Measurements from ENCODE around the gene TLN1.

Gene TLN1

DNA sequence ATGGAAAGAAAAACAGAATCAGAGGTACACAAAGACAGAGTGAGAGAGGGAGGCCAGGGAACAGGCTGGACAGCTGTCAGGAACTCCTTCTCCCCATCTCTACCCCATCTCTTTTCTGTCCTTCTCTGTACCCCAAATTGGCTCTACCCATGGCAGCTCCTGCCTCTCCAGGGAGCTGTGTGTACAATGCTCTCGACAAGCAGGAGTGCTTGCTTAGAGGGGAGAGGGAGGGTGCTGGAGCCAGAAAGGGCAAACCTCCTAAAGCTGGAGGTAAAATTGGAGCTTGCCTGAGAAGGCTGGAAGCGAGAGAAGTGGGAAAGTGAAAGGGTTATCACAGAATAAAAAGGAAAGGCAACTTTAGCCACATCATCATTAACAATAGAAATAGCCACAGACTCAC is 48.7 kb downstream of the TLN1 start:
- no peak for ATAC-seq

DNA sequence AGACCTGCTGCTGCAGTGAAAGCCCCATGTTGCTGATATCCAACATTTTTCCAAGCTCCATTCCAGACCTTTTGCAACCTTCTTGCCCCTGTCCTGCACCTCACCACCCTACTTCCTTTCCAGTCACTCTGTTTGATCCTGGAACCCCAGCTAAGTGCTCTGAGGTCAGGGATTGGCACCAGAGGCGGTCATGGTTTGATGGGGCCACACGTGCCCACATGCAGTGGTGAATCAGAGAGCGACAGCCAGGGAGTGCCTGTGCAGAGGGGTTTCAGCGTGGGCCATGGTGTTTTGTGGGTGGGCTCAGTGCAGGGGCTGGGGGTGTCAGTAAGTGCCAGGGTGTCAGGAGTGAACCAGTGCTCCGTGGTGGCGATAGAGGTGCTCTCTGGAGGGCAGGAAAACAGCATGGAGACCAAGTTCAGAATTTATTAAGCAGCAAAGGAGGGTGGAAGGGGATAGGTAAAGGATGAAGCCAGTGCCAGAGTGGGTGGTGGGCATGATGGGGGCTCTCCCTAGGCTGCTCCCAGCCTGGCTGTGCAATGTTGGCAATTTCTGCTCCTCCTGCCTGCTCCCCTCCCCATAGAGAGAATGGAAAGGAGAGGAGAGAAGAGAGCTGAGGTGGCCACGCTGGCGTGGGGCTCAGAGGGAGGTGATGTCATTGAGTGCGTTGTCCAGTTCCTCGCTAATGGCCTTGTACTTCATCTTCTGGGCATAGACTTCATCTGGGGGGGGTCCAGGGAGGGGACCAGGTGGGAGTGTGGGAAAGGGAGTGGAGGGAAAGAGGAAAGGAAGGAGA is 49.3 kb downstream of the TLN1 start:
- no peak for ATAC-seq

DNA sequence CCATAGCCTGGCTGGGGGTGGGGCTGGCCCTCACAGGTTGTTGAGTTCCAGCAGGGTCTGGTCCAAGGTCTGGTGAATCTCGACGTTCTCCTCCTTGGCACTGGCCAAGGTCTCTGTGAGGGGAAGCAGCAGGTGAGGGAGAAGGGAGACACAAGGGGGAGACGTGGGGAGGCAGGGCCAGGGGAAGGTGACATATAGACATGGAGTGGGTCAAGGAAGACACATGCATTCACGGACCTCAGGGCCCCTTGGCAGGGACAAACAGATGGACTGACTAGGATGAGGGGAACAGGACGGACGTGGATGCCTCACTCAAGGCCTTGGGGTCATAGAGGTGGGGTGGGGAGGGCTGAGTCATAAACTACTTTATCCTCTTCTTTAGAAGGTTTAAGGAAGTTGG is 49.9 kb downstream of the TLN1 start:
- no peak for ATAC-seq

DNA sequence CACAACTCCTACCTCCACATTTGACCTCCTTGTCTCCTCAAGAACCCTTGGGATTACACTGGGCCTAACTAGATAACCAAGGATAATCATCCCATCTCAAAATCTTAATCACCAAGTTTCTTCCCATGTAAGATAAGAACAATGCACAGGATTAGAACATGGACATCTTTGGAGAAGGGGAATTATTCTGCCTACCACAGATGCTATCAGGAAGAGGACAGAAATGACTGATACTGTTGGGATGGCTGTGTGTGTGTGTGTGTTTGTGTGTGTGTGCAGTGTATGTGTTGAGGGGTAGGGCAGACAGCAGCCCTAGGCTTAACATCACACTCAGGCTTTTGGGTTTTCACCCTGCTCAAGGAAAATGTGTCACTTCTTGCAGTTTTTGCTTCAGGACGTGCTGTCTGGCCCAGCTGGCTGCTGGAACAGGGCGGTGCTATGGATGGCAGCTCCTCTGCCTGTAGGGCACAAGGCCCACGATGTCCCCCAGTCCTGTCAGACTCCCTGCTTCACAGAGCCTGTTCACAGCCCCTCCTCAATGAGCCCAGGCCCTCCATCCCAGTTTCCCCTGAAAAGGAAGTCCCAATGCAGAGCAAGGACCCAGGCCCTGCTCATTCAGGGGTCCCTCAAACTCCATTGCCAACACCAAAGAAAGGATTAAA is 50.5 kb downstream of the TLN1 start:
- ATAC-seq, result no peak

DNA sequence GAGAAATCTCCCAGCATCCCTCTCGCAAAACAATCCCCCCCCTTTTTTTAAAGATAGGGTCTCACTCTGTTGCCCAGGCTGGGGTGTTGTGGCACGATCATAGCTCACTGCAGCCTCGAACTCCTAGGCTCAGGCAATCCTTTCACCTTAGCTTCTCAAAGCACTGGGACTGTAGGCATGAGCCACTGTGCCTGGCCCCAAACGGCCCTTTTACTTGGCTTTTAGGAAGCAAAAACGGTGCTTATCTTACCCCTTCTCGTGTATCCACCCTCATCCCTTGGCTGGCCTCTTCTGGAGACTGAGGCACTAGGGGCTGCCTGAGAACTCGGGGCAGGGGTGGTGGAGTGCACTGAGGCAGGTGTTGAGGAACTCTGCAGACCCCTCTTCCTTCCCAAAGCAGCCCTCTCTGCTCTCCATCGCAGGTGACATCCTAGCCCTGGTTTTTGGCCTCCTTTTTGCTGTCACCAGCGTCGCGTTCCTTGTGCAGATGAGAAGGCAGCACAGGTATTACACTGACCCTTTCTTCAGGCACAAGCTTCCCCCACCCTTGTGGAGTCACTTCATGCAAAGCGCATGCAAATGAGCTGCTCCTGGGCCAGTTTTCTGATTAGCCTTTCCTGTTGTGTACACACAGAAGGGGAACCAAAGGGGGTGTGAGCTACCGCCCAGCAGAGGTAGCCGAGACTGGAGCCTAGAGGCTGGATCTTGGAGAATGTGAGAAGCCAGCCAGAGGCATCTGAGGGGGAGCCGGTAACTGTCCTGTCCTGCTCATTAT is 51.5 kb downstream of the TLN1 start:
- no peak for ATAC-seq

DNA sequence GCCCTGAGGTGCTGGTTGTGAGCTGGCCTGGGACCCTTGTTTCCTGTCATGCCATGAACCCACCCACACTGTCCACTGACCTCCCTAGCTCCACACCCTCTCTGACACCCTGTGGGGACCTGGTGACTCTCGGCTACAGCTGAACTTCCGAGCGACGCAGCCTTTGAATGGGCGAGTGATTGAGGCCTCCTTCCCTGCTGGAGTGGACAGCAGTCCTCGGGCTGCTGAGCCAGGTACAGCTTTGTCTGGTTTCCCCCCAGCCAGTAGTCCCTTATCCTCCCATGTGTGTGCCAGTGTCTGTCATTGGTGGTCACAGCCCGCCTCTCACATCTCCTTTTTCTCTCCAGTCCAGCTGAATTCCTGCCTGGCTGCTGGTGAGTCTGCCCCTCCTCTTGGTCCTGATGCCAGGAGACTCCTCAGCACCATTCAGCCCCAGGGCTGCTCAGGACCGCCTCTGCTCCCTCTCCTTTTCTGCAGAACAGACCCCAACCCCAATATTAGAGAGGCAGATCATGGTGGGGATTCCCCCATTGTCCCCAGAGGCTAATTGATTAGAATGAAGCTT is 52.1 kb downstream of the TLN1 start:
- no peak for ATAC-seq

DNA sequence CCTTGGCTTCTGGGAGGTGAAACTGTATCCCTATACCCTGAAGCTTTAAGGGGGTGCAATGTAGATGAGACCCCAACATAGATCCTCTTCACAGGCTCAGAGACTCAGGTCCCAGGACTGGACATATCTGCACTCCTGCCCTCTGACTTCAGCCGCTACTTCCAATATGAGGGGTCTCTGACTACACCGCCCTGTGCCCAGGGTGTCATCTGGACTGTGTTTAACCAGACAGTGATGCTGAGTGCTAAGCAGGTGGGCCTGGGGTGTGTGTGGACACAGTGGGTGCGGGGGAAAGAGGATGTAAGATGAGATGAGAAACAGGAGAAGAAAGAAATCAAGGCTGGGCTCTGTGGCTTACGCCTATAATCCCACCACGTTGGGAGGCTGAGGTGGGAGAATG is 52.9 kb downstream of the TLN1 start:
- ATAC-seq, result no peak

DNA sequence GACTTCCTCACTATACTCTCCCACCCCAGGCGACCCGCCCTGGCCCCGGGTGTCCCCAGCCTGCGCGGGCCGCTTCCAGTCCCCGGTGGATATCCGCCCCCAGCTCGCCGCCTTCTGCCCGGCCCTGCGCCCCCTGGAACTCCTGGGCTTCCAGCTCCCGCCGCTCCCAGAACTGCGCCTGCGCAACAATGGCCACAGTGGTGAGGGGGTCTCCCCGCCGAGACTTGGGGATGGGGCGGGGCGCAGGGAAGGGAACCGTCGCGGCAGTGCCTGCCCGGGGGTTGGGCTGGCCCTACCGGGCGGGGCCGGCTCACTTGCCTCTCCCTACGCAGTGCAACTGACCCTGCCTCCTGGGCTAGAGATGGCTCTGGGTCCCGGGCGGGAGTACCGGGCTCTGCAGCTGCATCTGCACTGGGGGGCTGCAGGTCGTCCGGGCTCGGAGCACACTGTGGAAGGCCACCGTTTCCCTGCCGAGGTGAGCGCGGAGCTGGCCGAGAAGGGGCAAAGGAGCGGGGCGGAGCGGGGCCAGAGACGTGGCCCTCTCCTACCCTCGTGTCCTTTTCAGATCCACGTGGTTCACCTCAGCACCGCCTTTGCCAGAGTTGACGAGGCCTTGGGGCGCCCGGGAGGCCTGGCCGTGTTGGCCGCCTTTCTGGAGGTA is 56.1 kb downstream of the TLN1 start:
- peak in 1 of 2 donors; percentile 62 for ATAC-seq

DNA sequence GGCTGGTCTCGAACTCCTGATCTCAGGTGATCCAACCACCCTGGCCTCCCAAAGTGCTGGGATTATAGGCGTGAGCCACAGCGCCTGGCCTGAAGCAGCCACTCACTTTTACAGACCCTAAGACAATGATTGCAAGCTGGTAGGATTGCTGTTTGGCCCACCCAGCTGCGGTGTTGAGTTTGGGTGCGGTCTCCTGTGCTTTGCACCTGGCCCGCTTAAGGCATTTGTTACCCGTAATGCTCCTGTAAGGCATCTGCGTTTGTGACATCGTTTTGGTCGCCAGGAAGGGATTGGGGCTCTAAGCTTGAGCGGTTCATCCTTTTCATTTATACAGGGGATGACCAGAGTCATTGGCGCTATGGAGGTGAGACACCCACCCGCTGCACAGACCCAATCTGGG is 56.8 kb downstream of the TLN1 start:
- ATAC-seq, result peak in 1 of 2 donors; percentile 20

DNA sequence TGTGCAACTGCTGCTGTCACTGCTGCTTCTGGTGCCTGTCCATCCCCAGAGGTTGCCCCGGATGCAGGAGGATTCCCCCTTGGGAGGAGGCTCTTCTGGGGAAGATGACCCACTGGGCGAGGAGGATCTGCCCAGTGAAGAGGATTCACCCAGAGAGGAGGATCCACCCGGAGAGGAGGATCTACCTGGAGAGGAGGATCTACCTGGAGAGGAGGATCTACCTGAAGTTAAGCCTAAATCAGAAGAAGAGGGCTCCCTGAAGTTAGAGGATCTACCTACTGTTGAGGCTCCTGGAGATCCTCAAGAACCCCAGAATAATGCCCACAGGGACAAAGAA is 58.0 kb downstream of the TLN1 start:
- ATAC-seq, result no peak

DNA sequence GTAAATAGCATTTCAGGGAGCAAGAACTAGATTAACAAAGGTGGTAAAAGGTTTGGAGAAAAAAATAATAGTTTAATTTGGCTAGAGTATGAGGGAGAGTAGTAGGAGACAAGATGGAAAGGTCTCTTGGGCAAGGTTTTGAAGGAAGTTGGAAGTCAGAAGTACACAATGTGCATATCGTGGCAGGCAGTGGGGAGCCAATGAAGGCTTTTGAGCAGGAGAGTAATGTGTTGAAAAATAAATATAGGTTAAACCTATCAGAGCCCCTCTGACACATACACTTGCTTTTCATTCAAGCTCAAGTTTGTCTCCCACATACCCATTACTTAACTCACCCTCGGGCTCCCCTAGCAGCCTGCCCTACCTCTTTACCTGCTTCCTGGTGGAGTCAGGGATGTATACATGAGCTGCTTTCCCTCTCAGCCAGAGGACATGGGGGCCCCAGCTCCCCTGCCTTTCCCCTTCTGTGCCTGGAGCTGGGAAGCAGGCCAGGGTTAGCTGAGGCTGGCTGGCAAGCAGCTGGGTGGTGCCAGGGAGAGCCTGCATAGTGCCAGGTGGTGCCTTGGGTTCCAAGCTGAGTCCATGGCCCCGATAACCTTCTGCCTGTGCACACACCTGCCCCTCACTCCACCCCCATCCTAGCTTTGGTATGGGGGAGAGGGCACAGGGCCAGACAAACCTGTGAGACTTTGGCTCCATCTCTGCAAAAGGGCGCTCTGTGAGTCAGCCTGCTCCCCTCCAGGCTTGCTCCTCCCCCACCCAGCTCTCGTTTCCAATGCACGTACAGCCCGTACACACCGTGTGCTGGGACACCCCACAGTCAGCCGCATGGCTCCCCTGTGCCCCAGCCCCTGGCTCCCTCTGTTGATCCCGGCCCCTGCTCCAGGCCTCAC is 58.6 kb downstream of the TLN1 start, which contains the start of gene CA9:
Gene CA9 (plus strand): TSS at position 797 of the 893 bp plus-strand sequence. CDS start 32 bp downstream, at position 829.
- no peak for ATAC-seq

DNA sequence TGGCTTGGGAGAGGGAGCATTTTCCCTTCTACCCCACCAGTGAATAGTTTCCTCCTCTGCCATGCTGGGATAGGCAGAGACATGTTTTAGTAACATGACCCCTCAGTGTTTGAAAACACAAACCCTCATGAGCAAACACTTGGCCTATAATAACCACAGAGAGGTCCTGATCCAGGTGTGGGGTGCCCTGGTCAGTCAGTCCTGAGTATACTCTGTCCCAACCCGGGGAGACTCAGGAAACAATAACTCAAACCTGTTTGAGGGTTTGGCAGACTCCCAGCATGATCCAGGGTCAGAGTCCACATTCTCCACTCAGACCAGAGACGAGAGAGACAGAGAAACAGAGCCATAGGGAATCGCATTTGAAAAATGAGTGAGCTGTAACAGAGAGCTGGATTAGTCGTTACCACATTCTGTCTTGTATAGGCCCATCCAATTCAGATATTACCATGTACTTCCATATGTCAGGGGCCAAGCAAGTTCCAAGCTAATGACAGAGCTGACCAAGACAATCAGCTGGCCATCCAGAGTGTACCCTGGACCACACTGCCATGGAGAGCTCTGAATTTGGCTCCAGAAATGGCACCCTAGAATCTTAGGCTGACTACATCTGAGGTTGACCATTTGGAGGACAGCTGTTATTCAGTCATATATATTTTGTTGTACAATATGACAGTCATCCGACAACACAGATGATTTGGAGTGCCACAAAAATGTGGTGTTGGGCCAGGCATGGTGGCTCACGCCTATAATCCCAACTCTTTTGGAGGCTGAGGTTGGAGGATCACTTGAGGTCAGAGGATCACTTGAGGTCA is 62.5 kb downstream of the TLN1 start:
- ATAC-seq, result no peak

DNA sequence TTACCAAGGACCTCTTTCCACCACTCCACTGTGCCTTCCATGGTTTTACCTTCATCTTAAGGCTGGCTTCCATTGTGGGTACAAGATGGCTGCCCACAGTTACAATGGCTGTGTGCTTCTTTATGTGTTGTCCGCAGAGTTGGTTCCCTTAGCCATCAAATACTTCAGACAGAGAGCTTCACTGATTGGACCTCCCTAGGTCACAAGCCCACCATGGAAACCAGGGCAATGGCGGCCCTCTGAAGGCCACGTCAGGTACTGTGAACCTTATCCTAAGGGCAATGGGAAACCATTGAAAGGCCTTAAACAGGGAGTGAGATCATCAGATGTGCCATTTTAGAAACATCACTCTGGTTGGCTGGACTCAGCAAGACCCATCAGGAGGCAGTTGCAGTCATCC is 64.1 kb downstream of the TLN1 start:
- ATAC-seq, result no peak

DNA sequence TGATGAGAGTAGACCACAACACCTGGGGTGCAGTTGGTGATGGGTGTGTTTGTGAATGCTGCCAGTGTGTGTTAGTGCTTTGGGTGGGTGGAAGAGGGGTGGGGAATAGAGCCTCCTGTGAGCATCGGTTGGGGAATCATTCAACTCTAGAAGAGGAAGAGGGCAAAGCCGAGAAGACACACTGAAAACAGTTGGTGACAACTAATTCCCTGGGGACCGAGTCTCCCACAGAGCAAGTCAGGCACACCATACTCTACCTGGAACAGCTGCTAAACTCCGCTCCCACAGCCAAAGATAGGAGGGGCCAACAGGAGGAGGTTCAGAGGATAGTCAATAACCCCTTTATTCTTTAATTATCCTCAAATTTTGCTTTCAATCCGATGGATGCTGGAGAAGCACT is 65.4 kb downstream of the TLN1 start:
- no peak for ATAC-seq

DNA sequence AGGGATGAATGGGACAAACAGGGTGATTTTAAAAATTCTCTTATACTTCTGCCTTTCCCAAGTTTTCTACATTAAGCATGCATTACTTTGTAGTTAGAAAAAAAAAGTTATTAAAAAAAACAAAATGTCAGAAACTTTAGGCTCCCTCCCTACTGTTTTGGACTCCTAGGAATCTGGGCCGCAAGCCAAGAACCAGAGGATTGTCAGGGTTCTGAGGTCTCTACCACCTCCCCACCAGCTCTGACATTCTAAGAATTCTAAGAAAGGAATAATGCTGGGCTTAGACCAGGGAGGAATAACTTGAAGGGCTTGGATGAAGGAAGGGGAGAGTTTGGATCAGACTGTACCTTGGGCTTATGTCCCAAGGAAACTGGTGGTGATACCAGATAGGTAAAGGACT is 66.0 kb downstream of the TLN1 start:
- ATAC-seq, result no peak

DNA sequence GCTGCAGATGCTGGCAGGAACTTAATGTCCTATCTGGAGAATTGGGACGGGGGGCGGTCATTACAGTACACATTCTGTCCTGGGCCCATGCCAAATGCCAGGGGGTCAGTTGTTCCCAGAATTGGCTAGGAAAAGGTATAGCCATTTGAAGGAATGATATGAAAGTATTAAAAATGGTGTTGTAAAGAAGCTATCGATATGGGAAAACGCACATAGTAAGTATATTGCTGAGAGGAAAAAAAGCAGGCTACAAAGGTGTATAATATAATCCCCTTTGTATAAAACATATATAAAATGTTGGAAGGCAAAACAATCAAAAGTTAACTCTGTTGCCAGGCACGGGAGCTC is 66.5 kb downstream of the TLN1 start:
- ATAC-seq, result no peak

DNA sequence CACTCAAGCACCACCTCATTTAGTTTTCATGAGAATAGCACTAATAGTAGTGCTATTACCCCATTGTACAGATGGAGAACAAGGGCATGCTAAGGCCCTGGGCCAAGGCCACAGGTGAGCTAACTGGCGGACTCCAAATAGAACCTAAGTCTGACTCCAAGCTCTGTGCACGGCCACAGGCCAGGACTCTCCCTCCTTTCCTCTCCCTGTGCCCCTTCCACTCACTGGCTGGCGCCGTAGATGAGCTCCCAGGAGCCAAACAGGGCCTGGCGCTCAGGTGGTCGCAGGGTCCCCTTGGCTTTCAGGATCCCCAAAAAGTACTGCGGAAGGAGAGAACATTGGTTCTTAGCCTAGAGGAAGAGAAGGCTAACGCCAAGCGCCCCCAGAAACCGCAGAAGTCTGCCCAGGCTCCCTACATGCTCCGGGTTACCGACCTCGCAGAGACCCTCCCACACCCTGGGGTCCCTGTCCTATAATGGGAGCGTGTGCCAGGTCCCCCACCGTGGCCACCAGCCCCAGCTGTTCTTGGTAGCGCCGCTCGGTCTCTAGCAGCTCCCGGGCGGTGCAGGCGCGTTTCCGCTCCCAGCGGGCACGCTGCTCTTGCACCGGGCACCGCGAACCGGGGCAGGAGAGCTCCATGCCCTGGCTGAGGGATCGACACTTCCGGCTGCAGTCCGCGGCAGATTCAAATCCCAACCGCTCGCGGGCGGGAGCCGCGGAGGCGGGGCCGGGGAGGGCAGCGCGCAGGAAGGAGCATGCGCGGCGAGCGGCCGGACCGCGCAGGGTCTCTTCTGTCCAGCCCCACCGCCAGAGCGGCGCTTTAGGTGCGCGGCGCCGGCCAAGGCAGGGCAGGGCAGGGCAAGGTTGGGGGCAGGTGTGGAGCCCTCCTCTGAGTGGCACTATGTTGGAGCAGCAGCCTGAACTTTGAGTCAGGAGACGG is 67.2 kb downstream of the TLN1 start, which contains the start of gene ARHGEF39:
Gene ARHGEF39 (minus strand): TSS at position 665 of the 940 bp plus-strand sequence. CDS start 26 bp downstream, at position 639.
- ATAC-seq, result peak; percentile 86 to 89

DNA sequence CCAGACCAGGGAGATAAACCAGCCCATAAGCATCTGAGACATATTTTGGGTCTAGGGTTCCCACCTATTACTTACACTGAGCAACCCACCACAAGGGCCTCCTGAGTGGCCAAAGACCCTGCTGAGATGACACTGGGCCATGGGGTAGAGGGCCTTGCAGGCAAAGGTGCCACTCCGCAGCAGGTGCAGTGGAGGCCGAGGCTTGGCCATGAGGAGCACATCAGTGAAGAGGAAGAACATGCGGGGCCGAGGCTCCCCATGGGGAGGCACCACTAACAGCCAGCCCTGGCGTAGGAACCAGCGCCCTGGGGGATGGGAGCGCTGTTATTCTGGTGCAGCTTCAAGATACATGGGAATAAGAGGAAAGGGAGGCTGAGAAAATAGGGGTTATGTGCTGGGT is 69.6 kb downstream of the TLN1 start:
- ATAC-seq, result no peak

DNA sequence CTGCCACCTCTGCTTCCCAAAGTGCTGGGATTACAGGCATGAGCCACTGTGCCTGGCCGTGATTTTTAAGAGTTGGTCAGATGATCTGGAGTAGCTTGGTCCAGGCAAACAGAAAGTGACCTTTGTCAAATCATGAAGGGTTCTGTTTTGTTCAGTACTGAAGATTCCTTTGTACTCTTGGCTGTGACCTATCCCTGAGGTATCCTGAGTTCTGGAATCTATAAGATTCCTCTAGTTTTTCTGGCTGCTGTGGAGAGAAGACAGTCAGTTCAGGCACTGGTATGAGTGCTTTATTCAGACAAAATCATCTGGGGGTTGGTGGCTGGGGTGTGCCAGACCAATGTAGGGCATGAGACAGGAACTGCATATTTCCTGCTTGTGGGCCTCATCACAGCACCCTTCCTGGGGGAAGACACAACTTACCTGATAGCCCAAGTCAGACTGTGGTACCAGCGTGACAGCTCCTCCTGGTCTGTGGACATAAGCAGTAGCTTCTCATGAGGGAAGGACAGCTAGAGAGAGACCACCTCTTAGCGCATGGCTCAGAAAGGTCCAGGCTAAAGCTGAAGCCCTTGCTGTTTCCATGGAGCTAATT is 70.1 kb downstream of the TLN1 start:
- no peak for ATAC-seq

Data from activated CD4-positive, CD25-positive, alpha-beta regulatory T cell treated with anti-CD3 and anti-CD28 coated beads, Interleukin-2, amount 50 U/mL, for 24 hours (primary cell).